Measurements from ENCODE around the gene DPYD.

The DPYD gene

DNA sequence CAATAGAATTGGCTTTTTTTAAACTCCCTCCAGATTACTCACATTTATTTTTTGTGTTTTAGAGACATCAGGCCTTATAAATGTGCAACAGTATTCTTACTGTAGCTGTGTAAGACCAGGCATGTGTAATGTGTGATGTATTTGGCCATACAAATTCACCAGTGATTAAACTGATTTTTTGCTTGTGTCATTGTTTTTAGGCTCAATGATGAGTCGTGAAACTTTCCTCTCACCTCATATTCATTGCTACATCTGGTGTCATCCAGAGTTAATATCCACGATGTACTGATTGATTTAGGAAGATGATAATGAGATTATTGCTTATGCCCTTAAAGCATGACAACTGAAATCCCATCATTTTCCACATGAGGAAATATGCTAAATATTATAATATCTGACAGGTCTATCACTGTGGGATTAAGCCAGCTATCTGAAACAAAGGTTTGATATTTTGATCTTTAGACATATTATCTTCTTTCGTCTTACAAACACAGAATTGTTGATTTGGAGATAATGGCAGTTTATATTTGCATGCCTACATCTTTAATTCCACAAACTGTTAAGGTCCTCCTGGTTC is 711.4 kb downstream of the DPYD start:
- DNase-seq (ENCODE audit: low spot score), result no peak

DNA sequence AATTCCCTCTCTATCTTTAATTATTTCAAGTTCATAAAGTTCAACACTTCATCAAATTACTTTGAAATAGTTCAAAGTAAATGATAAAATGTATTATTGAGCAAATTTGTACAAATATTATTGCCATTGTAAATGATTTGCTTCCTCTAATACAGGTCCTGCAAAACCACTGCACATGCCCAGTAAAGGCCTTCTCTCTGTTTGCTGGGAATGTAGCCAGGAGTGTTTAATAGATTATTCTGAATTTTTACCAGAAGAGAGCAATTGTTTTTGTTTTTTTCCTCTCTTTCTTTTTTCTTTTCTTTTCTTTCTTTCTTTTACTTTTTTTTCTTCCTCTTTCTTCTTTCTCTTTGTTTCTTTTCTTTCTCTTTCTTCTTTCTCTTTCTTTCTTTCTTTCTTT is 713.0 kb downstream of the DPYD start:
- DNase-seq (ENCODE audit: low spot score), result no peak

DNA sequence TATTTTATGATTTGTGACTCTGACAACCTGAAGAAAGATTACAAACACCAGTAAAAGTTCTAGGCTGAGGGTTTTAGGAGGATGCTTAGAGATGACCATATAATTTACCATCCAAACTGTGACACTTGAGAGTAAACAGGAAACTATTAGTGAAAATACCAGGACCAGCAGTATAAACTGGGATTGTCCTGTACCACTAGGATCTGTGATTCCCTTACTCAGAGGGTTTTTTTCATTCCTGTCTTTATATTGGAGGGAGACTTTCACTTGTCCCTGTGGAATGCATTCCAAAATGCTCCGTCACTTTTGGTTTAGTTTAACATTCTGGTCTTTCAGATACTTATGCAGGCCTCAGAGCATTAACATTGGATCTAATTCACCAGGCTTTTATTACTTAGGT is 716.4 kb downstream of the DPYD start:
- no peak for DNase-seq (ENCODE audit: low spot score)

- peak; percentile 6 for DNase-seq (ENCODE audit: low spot score)
These were observed 718.1 kb downstream of the DPYD start for GRCh38 chr1:97202481-97203380.

DNA sequence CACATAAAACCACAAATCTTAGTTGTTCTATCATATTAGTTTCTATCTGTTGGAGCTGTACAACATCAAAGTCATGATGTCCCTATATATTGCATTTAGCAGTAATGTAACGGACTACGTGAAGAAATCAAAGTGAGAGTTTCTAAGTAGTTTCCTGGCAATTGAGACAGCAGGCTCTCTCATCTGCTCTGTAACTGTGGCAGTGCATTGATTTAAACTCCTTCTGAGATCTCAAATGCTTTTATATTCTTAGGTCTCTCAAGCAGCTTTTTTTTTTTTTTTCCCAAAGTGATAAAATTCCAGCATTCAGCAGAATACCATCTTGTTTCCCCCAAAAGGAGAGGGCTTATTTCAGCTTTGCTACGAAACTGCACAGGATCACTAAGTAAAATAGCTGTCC is 719.2 kb downstream of the DPYD start:
- DNase-seq (ENCODE audit: low spot score), result no peak

DNA sequence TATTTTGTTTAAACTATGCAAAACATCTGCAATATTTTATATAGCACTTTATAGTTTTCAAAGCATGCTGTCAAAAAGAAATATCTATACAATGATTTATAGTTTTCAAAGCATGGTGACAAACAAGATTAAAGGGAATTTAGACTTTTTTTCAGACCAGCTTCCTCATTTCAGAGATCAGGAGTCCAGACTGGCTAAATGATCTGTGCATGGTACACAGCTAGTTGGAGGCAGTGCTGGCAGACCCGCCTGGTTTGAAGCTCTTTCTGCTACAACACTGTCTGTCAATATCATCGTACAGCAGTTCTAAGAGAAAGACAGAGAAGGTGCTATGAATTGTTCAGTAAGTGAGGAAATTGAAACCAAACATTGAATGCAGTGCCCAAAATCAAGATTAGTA is 720.2 kb downstream of the DPYD start:
- peak; percentile 4 for DNase-seq (ENCODE audit: low spot score)

GRCh38 chr1:97196825-97197516 is 723.9 kb downstream of the DPYD start:
- DNase-seq (ENCODE audit: low spot score), result no peak

DNA sequence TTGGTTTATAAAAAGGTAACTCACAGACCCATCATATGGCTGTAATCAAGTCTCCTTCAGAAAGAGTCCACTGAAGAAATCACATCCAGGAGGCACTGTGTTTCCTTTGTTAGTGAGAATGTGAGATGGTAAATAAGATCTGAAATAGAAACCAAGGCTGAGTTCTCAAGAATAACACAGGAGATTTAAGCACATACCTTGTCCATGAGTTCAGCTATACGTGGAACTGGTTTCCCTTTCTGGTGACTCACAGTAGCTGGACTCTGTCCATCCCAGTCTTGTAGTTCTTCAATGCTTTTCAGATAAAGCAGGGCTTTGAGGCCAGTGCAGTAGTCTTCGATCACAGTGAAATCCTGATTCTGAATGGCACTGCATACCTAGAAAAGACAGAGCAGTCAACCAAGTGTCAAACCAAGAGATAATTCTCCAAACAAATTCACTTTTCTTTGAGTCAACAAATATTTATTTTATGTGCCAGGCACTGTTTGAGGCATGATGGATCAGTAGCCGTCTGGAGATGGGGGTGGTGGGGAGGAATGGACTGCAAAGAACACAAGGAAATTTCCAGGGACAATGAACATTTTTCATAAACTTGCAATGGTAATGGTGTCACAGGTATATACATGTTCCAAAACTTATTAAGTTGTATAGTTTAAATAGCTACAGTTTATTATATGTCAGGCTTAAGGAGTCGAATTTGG is 727.8 kb downstream of the DPYD start:
- no peak for DNase-seq (ENCODE audit: low spot score)

GRCh38 chr1:97190326-97190725 is 730.5 kb downstream of the DPYD start:
- no peak for DNase-seq (ENCODE audit: low spot score)

- peak; percentile 3 for DNase-seq (ENCODE audit: low spot score)
These were observed 734.5 kb downstream of the DPYD start for GRCh38 chr1:97186381-97186780.

- no peak for DNase-seq (ENCODE audit: low spot score)
These were observed 746.7 kb downstream of the DPYD start for GRCh38 chr1:97174039-97174704.

GRCh38 chr1:97170300-97170699 is 750.5 kb downstream of the DPYD start:
- DNase-seq (ENCODE audit: low spot score), result no peak

DNA sequence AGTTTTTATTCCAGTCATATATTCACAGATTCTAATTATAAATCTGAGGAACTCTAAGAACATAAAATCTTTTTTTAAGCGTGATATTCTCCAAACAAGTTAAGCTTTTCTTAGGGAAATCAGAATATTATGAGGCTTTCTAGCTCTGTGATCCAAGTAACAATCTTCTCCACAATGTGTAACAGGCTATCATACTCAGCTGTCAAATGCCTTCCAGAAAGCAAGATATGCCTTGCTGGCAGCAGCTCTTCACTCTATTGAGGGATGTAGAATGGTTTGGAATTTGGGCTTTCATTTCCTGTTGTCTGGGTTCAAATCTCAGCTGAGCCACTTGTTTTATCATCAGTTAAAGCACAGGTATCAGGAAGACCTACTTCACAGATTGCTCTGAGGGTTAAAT is 752.8 kb downstream of the DPYD start:
- no peak for DNase-seq (ENCODE audit: low spot score)

GRCh38 chr1:97167246-97167645 is 753.6 kb downstream of the DPYD start:
- DNase-seq (ENCODE audit: low spot score), result no peak

GRCh38 chr1:97166626-97167025 is 754.2 kb downstream of the DPYD start:
- no peak for DNase-seq (ENCODE audit: low spot score)

DNA sequence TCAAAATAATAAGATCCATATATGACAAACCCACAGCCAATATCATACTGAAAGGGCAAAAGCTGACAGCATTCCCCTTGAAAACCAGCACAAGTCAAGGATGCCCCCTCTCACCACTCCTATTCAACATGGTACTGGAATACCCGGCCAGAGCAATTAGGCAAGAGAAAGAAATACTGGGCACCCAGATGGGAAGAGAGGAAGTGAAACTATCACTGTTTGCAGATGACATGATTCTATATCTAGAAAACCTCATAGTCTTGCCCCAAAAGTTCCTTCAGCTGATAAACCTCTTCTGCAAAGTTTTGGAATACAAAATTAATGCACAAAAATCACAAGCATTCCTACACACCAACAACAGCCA is 756.6 kb downstream of the DPYD start:
- DNase-seq (ENCODE audit: low spot score), result no peak

DNA sequence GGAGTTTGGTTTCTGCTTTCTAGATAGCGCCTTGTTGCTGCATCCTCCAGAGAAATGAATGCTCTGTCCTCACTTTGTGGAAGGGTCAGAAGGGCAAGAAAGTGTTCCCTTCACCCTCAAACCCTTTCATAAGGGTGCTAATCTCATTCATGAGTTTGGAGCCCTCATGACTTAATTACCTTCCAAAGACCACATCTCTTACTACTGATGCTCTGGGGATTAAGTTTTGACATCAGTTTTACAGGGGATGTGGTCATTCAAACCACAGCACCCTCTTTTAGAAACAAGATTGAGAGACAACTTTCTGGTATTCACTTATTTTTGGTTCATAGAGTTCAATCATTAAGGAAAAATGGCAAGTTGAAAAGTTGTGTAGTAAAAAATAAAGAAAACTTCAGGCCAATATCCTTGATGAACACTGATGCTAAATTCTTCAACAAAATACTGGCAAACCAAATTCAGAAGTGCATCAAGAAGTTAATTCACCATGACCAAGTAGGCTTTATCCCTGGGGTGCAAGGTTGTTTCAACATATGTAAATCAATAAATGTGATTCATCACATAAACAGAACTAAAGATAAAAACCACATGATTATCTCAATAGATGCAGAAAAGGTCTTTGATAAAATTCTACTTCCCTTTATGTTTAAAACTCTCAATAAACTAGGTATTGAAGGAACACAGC is 757.1 kb downstream of the DPYD start:
- DNase-seq (ENCODE audit: low spot score), result no peak

DNA sequence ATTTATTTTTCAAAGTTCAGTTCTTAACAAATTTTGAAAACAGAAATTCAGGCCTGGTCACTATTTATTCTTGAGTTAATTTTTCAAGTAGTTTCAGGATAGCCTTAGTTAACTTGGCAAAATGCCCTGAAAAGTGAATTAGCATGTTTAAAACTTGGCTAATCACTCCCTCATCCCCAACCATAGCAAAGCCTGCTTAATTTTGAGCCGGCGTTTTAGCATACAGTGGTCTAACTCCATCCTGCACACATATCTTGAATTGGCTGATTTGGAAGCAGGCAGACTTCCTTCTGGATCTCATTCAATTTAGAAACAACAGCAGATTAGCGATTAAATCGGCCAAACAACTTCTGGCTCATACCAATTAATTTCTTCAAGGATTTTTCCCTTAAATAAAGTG is 760.0 kb downstream of the DPYD start:
- no peak for DNase-seq (ENCODE audit: low spot score)

DNA sequence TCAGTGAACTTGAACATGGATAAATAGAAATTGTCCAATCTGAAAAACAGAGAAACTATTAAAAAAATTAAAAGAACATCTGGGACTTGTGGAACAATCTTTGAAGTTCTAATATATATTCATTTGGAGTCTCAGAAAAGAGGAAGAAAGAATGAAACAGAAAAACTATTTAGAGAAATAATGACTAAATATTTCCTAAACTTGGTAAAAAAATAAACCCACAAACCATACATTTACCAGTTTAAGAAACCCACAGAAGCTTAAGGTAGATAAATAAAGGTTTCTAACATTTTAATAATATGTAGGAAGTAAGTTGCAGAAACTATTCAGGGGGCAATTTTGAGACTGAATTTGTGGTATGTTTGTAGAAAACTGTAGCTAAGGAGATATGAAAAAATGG is 761.5 kb downstream of the DPYD start:
- DNase-seq (ENCODE audit: low spot score), result no peak

DNA sequence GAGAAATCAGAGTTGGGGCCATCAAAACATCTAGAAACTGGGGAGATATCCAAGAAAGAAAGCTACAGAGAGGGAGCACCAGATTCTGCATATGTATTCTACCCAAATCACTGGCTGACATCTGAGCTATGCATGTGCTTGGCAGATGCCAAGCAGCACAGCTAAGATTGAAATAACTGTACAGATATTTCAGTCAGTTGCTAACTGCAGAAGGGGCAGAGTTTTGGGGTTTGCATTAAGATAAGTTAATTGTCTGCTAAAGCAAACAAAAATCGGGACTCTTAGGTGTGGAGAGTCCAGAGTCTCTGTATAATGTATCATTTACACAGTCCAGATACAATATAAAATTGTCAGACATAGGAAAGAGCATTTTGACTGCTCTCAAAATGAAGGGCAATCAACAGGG is 762.1 kb downstream of the DPYD start:
- no peak for DNase-seq (ENCODE audit: low spot score)

DNA sequence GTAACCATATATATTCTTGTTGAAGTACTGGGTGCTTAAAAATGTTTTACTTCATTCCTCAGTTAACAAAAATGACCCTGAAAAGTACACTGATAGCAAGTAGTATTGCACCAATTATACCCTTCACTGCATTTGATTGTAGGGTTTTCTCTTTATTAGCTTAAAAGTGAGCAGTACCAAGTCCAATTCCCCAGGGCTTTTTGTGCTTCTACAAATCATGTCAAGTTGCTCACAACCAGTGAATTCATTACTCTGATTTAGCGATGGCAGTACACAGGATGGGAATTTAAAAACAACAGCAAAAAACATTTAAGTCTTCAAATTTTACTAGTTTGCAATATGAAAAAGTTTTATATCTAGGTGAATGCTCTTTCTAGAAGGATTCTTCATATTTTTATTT is 762.8 kb downstream of the DPYD start:
- DNase-seq (ENCODE audit: low spot score), result no peak
